Ishikawa (cell line): ENCODE measurements around the gene LY86.

Experiments used
- CEBPB ChIP-seq: IDR thresholded peaks from 2 replicates; pipeline ENCODE4 v1.6.1; 2012
- CREB1 ChIP-seq: IDR thresholded peaks from 2 replicates; pipeline ENCODE4 v1.6.1; 2012; ENCODE audit warnings: low read depth
- EGR1 ChIP-seq: IDR thresholded peaks from 2 replicates; pipeline ENCODE4 v1.6.1; 2012
- EP300 ChIP-seq: IDR thresholded peaks from 2 replicates; pipeline ENCODE4 v1.6.1; 2012; ENCODE audit warnings: borderline replicate concordance
- FOXM1 ChIP-seq: IDR thresholded peaks from 2 replicates; pipeline ENCODE4 v1.6.1; 2012; ENCODE audit warnings: low read depth, borderline replicate concordance
- NFIC ChIP-seq: IDR thresholded peaks from 2 replicates; pipeline ENCODE4 v1.6.1; 2012
- RAD21 ChIP-seq: IDR thresholded peaks from 2 replicates; pipeline ENCODE4 v1.6.1; 2012; ENCODE audit warnings: low read depth
- TAF1 ChIP-seq: IDR thresholded peaks from 2 replicates; pipeline ENCODE4 v1.6.1; 2012; ENCODE audit warnings: low read depth, mild to moderate bottlenecking
- TCF12 ChIP-seq: IDR thresholded peaks from 2 replicates; pipeline ENCODE4 v1.6.1; 2012; ENCODE audit warnings: low read depth
- TEAD4 ChIP-seq: IDR thresholded peaks from 2 replicates; pipeline ENCODE4 v1.6.1; 2012
- YY1 ChIP-seq: IDR thresholded peaks from 2 replicates; pipeline ENCODE4 v1.6.1; 2012; ENCODE audit warnings: low read depth
- ZBTB7A ChIP-seq: IDR thresholded peaks from 2 replicates; pipeline ENCODE4 v1.6.1; 2012; ENCODE audit warnings: low read depth
- TF ChIP-seq, protein P1 (sequence below): IDR thresholded peaks from 2 replicates; pipeline ENCODE4 v1.6.1; 2012
- TF ChIP-seq, protein P2 (sequence below): IDR thresholded peaks from 2 replicates; pipeline ENCODE4 v1.6.1; 2012; ENCODE audit warnings: low read depth, mild to moderate bottlenecking
- TF ChIP-seq, protein P3 (sequence below): IDR thresholded peaks from 2 replicates; pipeline ENCODE4 v1.6.1; 2012

The LY86 gene

DNA sequence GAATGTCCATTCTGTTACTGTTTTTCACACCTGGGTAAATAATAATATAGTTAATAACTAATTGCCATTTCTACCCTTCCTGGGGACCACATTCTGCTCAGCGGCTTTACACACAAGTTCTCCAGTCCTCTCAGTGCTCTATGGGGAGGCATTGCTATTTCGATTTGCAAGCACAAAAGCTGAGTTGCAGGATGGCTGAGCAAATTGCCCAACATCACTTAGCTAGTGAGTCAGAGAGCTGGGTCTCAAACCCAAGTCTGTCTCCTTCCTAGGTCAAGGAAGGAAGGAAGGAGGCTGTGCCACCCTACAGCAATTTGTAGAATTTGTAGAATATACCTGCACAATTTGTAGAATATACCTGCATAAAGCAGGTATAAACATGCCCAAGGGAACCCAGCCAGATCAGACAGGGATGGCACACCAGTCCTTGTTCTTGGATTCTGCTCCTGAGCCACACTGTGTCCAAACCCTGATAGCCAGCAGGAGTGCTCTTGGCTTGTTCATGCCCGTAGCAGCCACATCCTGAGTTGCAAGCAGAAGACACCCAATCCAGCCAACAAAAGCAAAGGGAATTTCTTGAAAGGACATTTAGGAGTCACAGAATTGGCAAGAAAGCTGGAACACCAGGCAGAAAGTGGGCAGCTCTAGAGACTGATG lies 56.9 kb downstream of the LY86 start:
- no peak for TF ChIP-seq CEBPB
- no peak for TF ChIP-seq EGR1
- TF ChIP-seq NFIC, result no peak
- TF ChIP-seq, protein P1, sequence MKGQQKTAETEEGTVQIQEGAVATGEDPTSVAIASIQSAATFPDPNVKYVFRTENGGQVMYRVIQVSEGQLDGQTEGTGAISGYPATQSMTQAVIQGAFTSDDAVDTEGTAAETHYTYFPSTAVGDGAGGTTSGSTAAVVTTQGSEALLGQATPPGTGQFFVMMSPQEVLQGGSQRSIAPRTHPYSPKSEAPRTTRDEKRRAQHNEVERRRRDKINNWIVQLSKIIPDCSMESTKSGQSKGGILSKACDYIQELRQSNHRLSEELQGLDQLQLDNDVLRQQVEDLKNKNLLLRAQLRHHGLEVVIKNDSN, result no peak
- no peak for TF ChIP-seq CREB1
- TF ChIP-seq, protein P2, sequence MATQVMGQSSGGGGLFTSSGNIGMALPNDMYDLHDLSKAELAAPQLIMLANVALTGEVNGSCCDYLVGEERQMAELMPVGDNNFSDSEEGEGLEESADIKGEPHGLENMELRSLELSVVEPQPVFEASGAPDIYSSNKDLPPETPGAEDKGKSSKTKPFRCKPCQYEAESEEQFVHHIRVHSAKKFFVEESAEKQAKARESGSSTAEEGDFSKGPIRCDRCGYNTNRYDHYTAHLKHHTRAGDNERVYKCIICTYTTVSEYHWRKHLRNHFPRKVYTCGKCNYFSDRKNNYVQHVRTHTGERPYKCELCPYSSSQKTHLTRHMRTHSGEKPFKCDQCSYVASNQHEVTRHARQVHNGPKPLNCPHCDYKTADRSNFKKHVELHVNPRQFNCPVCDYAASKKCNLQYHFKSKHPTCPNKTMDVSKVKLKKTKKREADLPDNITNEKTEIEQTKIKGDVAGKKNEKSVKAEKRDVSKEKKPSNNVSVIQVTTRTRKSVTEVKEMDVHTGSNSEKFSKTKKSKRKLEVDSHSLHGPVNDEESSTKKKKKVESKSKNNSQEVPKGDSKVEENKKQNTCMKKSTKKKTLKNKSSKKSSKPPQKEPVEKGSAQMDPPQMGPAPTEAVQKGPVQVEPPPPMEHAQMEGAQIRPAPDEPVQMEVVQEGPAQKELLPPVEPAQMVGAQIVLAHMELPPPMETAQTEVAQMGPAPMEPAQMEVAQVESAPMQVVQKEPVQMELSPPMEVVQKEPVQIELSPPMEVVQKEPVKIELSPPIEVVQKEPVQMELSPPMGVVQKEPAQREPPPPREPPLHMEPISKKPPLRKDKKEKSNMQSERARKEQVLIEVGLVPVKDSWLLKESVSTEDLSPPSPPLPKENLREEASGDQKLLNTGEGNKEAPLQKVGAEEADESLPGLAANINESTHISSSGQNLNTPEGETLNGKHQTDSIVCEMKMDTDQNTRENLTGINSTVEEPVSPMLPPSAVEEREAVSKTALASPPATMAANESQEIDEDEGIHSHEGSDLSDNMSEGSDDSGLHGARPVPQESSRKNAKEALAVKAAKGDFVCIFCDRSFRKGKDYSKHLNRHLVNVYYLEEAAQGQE, result no peak
- no peak for TF ChIP-seq TAF1
- TF ChIP-seq, protein P3, sequence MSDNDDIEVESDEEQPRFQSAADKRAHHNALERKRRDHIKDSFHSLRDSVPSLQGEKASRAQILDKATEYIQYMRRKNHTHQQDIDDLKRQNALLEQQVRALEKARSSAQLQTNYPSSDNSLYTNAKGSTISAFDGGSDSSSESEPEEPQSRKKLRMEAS, result no peak
- TF ChIP-seq FOXM1, result no peak
- TF ChIP-seq RAD21, result no peak
- no peak for TF ChIP-seq TCF12
- no peak for TF ChIP-seq TEAD4
- no peak for TF ChIP-seq YY1
- no peak for TF ChIP-seq ZBTB7A
- TF ChIP-seq EP300, result no peak

DNA sequence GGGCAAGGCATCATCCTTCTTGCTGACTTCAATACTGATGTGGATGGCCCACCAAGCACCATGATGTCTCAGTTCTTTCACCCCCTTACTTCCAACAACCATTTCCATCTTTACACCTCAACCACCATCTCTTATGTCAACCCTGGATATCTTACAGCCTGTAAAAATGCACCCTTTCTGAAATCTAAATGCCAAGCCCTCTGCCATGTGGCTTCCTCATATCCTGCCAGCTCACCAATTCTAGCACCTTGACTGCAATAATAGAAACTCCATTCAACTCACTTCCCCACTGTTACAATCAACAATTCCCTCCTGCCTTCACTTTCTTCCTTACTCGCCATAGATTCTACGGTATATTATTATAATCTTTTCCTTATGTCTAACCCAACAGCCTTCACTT lies 57.9 kb downstream of the LY86 start:
- TF ChIP-seq TAF1 (no peak), EP300 (no peak), EGR1 (no peak), CEBPB (no peak)
- TF ChIP-seq, protein P3, result no peak
- TF ChIP-seq, protein P1, result no peak
- TF ChIP-seq, protein P2, result no peak

DNA sequence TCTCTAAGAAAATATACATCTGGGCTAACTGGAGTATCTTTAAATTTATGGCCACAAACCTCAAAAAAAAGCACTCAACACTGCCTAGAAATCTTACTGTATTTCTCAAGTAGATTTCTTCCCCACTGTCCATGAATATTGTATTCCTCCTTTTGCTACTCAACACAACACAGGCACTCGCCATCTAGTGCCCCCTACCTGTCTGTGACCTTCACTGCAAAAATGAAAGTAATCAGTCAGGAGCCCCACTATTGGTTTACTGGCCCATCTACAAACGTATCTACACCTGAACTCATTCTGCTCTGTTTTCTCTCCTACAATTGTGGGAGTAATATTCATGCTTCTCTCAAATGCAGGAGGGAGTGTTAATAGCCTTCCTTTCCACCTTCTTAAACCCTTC lies 58.3 kb downstream of the LY86 start:
- no peak for TF ChIP-seq TAF1
- TF ChIP-seq EP300, result no peak
- TF ChIP-seq, protein P2, result no peak
- TF ChIP-seq, protein P1, result no peak
- TF ChIP-seq RAD21, result no peak
- TF ChIP-seq ZBTB7A, result no peak
- no peak for TF ChIP-seq EGR1

DNA sequence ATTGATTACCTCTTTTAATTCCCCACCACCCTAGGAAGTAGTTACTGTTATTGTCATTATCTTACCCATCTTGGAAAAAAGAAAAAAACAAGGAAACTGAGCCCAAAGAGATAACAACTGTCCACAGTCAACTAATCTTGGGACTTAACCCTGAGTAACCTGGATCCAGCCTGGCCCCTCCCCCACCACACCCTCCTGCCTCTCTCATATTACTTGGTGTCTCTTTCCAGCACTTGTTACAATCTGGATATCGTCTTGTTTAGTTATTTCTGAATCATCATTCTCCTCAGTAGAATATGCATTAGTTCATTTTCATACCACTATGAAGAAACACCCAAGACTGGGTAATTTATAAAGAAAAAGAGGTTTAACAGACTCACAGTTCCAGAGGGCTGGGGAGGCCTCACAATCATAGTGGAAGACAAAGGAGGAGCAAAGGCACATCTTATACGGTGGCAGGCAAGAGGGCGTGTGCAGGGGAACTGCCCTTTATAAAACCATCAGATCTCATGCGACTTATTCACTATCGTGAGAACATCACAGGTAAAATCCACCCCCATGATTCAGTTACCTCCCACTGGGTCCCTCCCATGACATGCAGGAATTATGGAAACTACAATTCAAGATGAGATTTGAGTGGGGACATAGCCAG lies 60.3 kb downstream of the LY86 start:
- TF ChIP-seq ZBTB7A, result no peak
- TF ChIP-seq CREB1, result no peak
- no peak for TF ChIP-seq EP300
- no peak for TF ChIP-seq FOXM1
- TF ChIP-seq, protein P2, result no peak
- TF ChIP-seq RAD21, result no peak
- TF ChIP-seq YY1, result no peak
- TF ChIP-seq, protein P1, result no peak
- no peak for TF ChIP-seq TAF1
- TF ChIP-seq, protein P3, result no peak
- TF ChIP-seq EGR1, result no peak
- no peak for TF ChIP-seq CEBPB
- no peak for TF ChIP-seq TCF12
- no peak for TF ChIP-seq TEAD4
- no peak for TF ChIP-seq NFIC
